H1 (cell line): ENCODE measurements around the gene CLDN15. TPM values are rescaled to one million over a fixed set of nuclear protein-coding genes. Genes with fewer than 3 reads are reported as not detected.

Experiments
- ASH2L ChIP-seq: fragments of 200-600, 300-600 bp; sonication (generic); IDR thresholded peaks from one replicate; pipeline ENCODE4 v1.7.1; 2017; ENCODE audit warnings: low read length
- FOSL1 ChIP-seq: IDR thresholded peaks from 2 replicates; pipeline ENCODE4 v1.6.1; 2011; ENCODE audit warnings: mild to moderate bottlenecking, low read depth, low read length, moderate library complexity; ENCODE audit not compliant: insufficient read depth
- KDM4A ChIP-seq: IDR thresholded peaks from one replicate; pipeline ENCODE4 v1.7.1; 2012; ENCODE audit warnings: low read depth, mild to moderate bottlenecking, moderate library complexity, low read length, inconsistent platforms; ENCODE audit not compliant: severe bottlenecking
- NRF1 ChIP-seq: IDR thresholded peaks from 2 replicates; pipeline ENCODE4 v1.6.1; 2011; ENCODE audit warnings: mild to moderate bottlenecking, low read depth, low read length, improper control_type of control experiment
- PHF8 ChIP-seq: fragments of 200-600 bp; sonication (generic); conservative IDR thresholded peaks from 2 replicates; pipeline ENCODE4 v1.7.1; 2012; ENCODE audit warnings: low read depth, mild to moderate bottlenecking, inconsistent platforms, low read length, moderate library complexity
- SAP30 ChIP-seq: fragments of 300-600 bp; sonication (generic); IDR thresholded peaks from 2 replicates; pipeline ENCODE4 v1.7.1; 2012; ENCODE audit warnings: low read length, moderate library complexity, mild to moderate bottlenecking, inconsistent platforms; ENCODE audit not compliant: insufficient read depth, insufficient replicate concordance
- SIN3A ChIP-seq, 2 experiments: IDR thresholded peaks in 1 of 2; conservative IDR thresholded peaks in 1 of 2; 2 replicates each; pipeline ENCODE4 v1.6.1; 2011 to 2012; ENCODE audit warnings: low read length in 2 of 2, improper control_type of control experiment in 1 of 2, low read depth in 1 of 2, mild to moderate bottlenecking in 1 of 2
- YY1 ChIP-seq: IDR thresholded peaks from 2 replicates; pipeline ENCODE4 v1.6.1; 2011; ENCODE audit warnings: low read depth, mild to moderate bottlenecking, low read length
- polyA plus RNA-seq, 7 experiments: library from polyadenylated mRNA; depleted of rRNA in 3 of 7; stranded (reverse) in 5 of 7; unstranded in 2 of 7; fragments of >200 nt in 5 of 7; fragments of 200-250 nt in 2 of 7; gene quantifications; 1 replicate in 5 of 7; 2 replicates in 1 of 7; 4 replicates in 1 of 7; pipeline versions ENCODE4 v1.2.1 to v1.2.3, GENCODE V29; 2011 to 2013; ENCODE audit warnings: missing spikeins in 2 of 7, mixed read lengths in 2 of 7
- total RNA-seq: library from RNA; stranded (reverse); fragmentation: NEBNext Ultra II Directional; extraction: Animal tissue kit (Norgen Biotek cat#: 25700); gene quantifications from 2 replicates; pipeline ENCODE4 v1.2.1, GENCODE V29; 2021
- TF ChIP-seq, protein P1 (sequence below): fragments of 300-600 bp; sonication (generic); IDR thresholded peaks from 2 replicates; pipeline ENCODE4 v1.7.1; 2012; ENCODE audit warnings: low read length, moderate library complexity, mild to moderate bottlenecking, inconsistent platforms; ENCODE audit not compliant: insufficient replicate concordance

CLDN15 gene
- total and polyA plus RNA-seq, 2 of the 8 experiments (the other 6 are each of a cell fraction or from before 2014, with no cell fraction given), result 5.5 to 7.6 TPM

DNA sequence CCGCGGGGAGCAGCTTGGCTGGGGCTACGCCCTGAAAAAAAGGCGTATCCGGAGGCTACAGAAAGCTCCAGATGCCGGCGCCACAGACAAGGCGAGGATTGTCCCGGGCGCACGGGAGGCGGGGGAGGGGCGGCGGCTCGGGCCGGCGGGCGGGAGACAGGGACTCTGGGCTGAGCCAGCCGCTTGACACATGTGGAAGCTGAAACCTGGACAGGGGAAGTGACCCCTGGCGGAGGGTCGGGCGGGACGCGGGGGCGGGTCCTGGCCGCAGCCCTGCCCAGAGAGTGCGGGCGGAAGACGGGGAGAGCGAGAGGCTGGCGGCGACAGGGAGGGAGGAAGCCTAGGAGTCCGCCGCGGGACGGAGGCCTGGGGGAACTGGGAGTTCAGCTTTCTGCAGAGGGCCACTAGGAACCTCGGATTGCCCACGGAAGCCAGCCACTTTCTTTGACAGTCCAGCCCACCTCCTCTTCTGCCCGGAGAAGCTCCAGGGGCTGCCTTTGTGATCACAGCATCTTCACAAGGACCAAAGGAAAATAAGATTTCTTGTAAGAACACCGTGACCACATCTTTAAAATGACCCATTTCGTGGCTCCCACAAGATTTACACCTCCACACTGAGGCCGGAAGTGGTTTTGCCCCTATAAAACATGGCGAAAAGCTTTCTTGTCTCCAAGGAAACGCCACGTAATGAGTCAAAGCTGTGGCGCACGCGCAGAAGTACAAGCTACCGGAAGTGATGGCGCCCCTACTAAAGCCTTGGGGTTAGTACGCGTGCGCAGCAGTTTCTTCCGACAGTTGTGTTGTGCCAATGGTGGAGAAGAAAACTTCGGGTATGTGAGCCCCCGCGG is 20.0 kb downstream of the CLDN15 start, which contains the start of the genes PLOD3 and ZNHIT1 (continued):
- TF ChIP-seq, protein P1, sequence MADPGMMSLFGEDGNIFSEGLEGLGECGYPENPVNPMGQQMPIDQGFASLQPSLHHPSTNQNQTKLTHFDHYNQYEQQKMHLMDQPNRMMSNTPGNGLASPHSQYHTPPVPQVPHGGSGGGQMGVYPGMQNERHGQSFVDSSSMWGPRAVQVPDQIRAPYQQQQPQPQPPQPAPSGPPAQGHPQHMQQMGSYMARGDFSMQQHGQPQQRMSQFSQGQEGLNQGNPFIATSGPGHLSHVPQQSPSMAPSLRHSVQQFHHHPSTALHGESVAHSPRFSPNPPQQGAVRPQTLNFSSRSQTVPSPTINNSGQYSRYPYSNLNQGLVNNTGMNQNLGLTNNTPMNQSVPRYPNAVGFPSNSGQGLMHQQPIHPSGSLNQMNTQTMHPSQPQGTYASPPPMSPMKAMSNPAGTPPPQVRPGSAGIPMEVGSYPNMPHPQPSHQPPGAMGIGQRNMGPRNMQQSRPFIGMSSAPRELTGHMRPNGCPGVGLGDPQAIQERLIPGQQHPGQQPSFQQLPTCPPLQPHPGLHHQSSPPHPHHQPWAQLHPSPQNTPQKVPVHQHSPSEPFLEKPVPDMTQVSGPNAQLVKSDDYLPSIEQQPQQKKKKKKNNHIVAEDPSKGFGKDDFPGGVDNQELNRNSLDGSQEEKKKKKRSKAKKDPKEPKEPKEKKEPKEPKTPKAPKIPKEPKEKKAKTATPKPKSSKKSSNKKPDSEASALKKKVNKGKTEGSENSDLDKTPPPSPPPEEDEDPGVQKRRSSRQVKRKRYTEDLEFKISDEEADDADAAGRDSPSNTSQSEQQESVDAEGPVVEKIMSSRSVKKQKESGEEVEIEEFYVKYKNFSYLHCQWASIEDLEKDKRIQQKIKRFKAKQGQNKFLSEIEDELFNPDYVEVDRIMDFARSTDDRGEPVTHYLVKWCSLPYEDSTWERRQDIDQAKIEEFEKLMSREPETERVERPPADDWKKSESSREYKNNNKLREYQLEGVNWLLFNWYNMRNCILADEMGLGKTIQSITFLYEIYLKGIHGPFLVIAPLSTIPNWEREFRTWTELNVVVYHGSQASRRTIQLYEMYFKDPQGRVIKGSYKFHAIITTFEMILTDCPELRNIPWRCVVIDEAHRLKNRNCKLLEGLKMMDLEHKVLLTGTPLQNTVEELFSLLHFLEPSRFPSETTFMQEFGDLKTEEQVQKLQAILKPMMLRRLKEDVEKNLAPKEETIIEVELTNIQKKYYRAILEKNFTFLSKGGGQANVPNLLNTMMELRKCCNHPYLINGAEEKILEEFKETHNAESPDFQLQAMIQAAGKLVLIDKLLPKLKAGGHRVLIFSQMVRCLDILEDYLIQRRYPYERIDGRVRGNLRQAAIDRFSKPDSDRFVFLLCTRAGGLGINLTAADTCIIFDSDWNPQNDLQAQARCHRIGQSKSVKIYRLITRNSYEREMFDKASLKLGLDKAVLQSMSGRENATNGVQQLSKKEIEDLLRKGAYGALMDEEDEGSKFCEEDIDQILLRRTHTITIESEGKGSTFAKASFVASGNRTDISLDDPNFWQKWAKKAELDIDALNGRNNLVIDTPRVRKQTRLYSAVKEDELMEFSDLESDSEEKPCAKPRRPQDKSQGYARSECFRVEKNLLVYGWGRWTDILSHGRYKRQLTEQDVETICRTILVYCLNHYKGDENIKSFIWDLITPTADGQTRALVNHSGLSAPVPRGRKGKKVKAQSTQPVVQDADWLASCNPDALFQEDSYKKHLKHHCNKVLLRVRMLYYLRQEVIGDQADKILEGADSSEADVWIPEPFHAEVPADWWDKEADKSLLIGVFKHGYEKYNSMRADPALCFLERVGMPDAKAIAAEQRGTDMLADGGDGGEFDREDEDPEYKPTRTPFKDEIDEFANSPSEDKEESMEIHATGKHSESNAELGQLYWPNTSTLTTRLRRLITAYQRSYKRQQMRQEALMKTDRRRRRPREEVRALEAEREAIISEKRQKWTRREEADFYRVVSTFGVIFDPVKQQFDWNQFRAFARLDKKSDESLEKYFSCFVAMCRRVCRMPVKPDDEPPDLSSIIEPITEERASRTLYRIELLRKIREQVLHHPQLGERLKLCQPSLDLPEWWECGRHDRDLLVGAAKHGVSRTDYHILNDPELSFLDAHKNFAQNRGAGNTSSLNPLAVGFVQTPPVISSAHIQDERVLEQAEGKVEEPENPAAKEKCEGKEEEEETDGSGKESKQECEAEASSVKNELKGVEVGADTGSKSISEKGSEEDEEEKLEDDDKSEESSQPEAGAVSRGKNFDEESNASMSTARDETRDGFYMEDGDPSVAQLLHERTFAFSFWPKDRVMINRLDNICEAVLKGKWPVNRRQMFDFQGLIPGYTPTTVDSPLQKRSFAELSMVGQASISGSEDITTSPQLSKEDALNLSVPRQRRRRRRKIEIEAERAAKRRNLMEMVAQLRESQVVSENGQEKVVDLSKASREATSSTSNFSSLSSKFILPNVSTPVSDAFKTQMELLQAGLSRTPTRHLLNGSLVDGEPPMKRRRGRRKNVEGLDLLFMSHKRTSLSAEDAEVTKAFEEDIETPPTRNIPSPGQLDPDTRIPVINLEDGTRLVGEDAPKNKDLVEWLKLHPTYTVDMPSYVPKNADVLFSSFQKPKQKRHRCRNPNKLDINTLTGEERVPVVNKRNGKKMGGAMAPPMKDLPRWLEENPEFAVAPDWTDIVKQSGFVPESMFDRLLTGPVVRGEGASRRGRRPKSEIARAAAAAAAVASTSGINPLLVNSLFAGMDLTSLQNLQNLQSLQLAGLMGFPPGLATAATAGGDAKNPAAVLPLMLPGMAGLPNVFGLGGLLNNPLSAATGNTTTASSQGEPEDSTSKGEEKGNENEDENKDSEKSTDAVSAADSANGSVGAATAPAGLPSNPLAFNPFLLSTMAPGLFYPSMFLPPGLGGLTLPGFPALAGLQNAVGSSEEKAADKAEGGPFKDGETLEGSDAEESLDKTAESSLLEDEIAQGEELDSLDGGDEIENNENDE, result no peak
- TF ChIP-seq SAP30, result peak; percentile 44
- TF ChIP-seq FOSL1, result no peak
- TF ChIP-seq SIN3A (conservative IDR thresholded peaks at IDR 0.05 in 1 of 2, IDR thresholded peaks at IDR 0.05 in 1 of 2; ENCODE audit: low read depth in 1 of 2, low read length in 2 of 2), result peak; percentile 72 to 87
- peak; percentile 14; the same call in 1 of the 2 replicates for TF ChIP-seq PHF8
- TF ChIP-seq NRF1, result peak; percentile 90
- peak; percentile 16 for TF ChIP-seq ASH2L
- TF ChIP-seq YY1, result peak; percentile 99
- no peak for TF ChIP-seq KDM4A
